HG02970 (cell line): ENCODE data around the gene PPHLN1.
"Not testable (repeated sequence)": the region's sequence is repeated elsewhere in the genome, so short reads cannot be mapped to it uniquely, and the experiment has no call there.

Experiments used
- ATAC-seq: cut with Tn5 transposase; IDR thresholded peaks from one replicate; pipeline ENCODE4 v1.9.1; 2021; ENCODE audit warnings: mild to moderate bottlenecking, moderate library complexity, moderate number of reproducible peaks; ENCODE audit not compliant: unreplicated experiment, low FRiP score

The PPHLN1 gene

GRCh38 chr12:42320796-42321195 is 5.2 kb upstream of the PPHLN1 start:
- no peak for ATAC-seq

GRCh38 chr12:42322567-42322966 is 3.4 kb upstream of the PPHLN1 start:
- no peak for ATAC-seq

GRCh38 chr12:42323856-42324255 is 2.1 kb upstream of the PPHLN1 start:
- no peak for ATAC-seq

GRCh38 chr12:42325326-42325652 is 678 bp upstream of the PPHLN1 start:
- no peak for ATAC-seq

GRCh38 chr12:42326541-42327226 is 717 bp downstream of the PPHLN1 start:
- no peak for ATAC-seq

DNA sequence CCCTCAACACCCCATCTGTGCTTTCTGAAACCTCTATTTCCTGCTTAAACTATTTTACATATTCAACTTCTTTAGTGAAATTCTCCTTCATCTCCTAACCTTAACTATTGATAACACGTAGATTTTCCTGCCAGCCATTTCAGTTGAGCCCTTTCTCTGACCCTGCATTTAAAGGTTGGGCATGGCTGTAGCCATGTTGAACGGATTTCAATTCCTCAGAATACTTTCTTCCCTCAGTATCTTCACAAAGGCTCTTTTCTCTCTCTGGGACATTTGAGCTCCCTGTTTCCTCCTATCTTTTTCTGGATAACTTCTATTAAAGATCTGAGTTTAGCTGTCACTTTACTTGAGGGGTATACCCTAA is 1.2 kb downstream of the PPHLN1 start:
- ATAC-seq: no peak

DNA sequence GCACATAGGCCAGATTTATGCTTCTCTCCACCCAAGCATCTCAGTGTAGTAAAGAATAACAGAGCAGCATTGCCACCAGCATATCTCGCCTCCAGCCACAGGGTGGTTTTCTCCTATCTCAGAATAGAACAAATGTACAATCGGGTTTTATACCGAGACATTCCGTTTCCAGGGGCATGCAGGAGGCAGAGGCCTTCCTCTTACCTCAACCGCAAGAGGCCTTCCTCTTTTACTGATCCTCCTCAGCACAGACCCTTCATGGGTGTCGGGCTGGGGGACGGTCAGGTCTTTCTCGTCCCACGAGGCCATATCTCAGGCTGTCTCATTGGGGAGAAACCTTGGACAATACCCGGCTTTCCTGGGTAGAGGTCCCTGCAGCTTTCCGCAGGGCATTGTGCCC is 4.1 kb downstream of the PPHLN1 start:
- ATAC-seq: not testable (repeated sequence)

- ATAC-seq: no peak
These were observed 6.6 kb downstream of the PPHLN1 start for GRCh38 chr12:42332301-42333285.

DNA sequence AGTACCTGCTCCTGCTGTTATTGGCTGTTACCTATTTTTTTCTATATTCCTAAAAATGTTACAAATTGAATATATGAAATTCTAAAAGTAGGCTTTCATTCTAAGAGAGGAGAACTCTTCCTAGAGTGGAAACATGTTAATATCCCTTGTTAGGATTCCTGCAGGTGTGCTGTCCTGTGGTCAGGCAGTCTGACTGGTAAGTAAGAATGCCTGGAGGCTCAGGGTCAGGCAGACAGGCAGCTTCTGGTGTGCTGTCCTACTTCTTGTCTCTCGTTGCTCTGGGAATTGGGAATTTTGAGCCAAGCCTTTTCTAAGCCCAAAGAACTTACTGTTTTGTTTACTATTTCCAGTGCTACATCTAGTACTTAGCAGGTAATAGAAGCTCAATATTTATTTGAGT is 10.3 kb downstream of the PPHLN1 start:
- no peak for ATAC-seq

DNA sequence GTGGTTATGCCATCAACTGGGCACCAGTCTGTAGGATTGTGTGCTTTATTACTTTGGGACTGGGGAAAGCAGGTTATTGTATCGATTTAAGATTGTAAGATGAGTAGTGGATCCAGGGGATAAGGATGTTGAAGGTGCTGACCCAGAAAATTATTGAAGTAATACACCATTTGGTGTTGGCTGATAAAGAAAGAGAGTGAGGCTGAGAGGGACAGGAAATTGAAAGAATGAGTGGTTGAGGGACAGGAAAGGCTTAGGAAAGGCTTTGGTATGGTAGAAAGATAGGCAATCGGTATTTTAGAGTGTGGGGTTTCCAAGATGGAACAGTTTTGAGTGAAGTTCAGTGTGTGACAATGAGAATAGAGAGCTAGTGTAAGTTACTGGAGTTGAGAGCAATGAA is 12.3 kb downstream of the PPHLN1 start:
- no peak for ATAC-seq

- ATAC-seq: no peak
These were observed 16.1 kb downstream of the PPHLN1 start for GRCh38 chr12:42342028-42342427.

GRCh38 chr12:42343721-42344120 is 17.8 kb downstream of the PPHLN1 start:
- no peak for ATAC-seq

DNA sequence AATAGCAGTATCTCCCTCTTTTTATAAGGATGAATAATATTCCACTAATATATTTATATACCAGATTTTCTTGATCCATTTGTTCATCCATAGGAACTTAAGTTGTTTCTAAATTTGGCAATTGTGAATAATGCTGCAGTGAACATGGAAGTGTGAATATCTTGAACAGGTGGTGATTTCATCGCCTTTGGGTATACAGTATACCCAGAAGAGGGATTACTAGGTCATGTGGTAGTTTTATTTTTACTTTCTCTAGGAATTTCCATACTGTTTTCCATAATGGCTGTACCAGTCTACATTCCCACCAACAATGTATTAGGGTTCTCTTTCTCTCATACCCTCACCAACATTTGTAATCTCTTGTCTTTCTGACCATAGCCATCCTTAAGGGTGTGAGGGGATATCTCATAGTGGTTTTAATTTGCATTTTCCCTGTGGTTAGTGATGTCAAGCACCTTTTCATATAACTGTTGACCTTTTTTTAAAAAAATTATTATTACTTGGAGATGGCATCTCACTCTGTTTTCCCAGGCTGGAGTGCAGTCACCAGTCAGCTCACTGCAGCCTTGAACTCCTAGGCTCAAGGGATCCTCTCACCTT is 20.5 kb downstream of the PPHLN1 start:
- ATAC-seq: no peak

- ATAC-seq: not testable (repeated sequence)
These were observed 23.4 kb downstream of the PPHLN1 start for GRCh38 chr12:42349119-42350020.

GRCh38 chr12:42350021-42350407 is 24.0 kb downstream of the PPHLN1 start:
- ATAC-seq: not testable (repeated sequence)

- ATAC-seq: no peak
These were observed 30.4 kb downstream of the PPHLN1 start for GRCh38 chr12:42356344-42356743.

DNA sequence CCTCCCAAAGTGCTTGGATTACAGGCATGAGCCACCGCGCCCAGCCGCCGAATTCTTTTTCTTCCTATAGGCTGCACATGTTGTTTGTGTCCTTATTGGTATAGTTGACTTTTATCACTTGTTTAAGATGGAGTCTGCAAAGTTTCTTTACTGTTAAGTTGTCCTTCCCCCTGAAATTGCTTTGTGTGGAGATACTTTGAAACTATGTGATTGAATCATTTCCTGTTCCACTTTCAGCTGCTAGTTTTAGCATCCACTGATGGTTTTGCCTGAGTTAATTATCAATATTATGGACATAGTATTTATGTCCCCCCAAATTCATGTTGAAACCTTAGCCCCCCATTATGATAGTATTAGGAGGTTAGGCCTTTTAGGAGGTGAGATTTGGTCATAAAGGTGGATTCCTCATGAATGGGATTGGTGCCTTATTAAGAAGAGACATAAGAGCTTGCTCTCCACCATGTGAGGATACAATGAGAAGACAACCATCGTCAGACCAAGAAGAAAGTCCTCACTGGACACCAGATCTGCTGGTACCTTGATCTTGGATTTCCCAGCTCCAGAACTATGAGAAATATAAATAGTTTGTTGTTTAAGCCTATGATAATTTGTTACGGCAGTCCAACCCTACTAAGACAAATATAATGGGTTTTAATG is 34.9 kb downstream of the PPHLN1 start:
- peak; percentile 66 for ATAC-seq

DNA sequence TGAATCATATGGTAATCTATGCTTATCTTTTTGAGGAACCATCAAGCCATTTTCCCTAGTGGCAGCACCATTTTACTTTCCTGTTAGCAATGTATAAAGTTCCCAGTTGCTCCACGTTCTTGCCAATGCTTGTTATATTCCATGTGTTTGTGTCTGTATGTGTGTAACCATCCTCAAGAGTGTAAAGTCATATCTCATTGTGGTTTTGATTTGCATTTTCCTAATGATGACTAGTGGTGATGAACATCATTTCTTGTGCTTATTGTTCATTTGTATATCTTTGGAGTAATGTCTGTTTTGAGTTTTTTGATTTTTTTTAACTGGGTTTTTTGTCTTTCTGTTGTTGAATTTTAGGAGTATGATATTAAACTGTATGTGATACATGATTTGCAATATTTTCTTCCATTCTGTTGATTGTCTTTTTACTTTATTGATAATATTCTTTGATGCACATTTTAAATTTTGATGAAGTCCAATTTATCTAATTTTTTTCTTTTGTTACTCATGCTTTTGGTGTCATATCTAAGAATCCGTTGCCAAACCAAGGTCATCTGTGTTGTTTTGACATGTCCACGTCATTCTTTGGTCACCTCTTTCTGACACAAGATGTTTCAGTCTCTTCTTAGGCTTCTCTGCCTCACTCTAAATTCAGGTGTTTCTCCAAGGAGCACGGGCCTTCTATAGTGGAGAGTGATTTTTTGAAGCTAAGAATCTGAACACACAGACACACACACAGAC is 36.1 kb downstream of the PPHLN1 start:
- no peak for ATAC-seq

DNA sequence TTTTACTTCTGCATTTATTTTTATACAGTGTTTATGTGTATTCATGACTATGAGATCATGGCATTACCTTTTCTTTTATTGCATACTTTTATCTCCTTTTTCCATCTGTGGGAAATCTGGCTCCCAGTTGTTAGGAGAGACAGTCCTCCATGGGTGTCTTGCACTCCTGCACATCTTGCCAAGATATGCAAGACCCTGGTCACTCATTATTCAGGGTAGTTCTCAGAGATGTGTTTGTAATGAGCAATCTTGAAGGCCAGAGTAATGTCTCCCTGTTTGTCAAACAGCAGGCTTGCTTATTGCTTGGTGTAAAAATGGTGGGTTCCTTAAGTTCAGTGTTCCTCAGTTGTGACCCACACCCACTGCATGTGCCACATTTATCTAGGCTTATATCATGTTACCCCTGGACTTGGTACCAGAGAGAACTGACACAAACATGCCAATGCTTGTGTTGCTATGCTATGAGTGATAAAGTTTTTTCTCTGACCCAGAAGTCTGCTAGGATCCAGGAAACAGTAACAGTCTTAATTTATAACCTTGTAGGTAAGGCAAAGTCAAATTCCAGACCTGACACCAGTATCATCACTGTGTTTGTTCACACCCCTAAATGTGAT is 36.8 kb downstream of the PPHLN1 start:
- no peak for ATAC-seq
